ENCODE results near the gene ARHGAP10.
A peak's percentile ranks its signal among the peaks of the same experiment; 100 is the strongest.

The ARHGAP10 gene

DNA sequence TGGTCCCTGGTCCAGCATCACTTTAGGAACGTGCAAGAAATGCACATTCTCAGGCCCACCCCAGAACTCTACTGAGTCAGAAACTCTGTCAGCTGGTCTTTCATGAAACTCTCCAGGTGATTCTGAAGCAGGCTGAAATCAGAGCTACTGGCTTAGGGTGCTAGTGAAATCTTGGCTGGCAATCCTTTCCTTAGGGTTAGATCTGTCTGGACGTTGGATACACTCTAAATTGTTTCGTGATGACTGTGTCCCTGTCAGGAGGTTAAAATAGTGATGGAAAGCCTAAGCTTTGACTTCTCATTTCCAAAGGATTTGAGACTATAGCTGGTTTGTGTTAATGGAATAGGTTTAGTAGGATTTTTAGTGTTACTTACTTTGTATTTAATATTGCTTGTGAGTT is 99.1 kb downstream of the ARHGAP10 start:
- H3K4me3 ChIP-seq (replicated peaks; ENCODE audit: low read depth, low read length): no peak overlapping the region
- DNase-seq (ENCODE audit: extremely low read depth, low read depth): no peak
- TF ChIP-seq, protein P1, sequence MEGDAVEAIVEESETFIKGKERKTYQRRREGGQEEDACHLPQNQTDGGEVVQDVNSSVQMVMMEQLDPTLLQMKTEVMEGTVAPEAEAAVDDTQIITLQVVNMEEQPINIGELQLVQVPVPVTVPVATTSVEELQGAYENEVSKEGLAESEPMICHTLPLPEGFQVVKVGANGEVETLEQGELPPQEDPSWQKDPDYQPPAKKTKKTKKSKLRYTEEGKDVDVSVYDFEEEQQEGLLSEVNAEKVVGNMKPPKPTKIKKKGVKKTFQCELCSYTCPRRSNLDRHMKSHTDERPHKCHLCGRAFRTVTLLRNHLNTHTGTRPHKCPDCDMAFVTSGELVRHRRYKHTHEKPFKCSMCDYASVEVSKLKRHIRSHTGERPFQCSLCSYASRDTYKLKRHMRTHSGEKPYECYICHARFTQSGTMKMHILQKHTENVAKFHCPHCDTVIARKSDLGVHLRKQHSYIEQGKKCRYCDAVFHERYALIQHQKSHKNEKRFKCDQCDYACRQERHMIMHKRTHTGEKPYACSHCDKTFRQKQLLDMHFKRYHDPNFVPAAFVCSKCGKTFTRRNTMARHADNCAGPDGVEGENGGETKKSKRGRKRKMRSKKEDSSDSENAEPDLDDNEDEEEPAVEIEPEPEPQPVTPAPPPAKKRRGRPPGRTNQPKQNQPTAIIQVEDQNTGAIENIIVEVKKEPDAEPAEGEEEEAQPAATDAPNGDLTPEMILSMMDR (IDR thresholded peaks at IDR 0.05; ENCODE audit: low read depth, low read length, missing control alignments): no peak

DNA sequence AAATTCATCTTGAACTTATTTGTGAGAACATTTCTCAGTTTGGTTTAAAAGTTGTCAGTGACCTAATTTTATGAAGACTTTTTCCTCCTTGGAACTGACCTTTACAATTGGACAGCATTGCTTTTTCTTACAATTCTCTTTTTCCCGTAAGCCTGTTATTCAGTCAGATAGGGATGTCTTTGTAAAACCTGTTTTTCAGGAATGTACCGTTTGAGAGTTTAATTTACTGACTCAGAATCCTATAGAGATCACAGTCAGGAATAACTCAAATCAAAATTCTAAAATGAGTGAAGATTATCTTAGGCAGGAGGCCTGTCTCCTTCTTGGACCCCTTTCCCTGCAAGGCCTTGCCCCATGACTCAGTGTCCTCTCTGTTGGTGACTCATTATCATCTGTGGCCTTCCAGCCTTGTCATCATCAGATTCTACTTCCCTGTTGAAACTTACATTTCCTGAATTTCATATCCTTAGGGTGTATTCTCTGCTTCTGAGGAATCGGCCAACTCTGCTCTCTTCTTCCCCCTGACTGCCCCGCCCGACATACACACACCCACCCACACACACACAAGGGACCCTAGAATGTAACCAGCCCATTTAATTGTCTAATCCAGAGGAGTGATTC is 99.8 kb downstream of the ARHGAP10 start:
- TF ChIP-seq, protein P1 (IDR thresholded peaks at IDR 0.05; ENCODE audit: low read depth, low read length, missing control alignments): no peak
- peak; percentile 60 for DNase-seq (ENCODE audit: extremely low read depth, low read depth)
- no peak overlapping the region for H3K4me3 ChIP-seq (replicated peaks; ENCODE audit: low read depth, low read length)

DNA sequence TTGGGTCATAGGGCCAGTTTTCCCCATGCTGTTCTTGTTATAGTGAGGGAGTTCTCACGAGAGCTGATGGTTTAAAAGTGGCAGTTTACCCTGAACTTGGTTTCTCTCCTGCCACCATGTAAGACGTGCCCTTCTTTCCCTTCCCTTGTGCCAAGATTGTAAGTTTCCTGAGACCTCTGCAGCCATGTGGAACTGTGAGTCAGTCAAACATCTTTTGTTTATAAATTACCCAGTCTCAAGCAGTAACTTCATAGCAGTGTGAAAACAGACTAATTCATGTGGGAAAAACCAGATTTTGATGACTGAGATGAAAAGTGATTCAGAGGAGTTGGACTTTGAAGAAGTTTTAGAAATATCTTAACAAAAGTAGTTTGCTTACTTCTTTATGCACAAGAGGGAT is 101.4 kb downstream of the ARHGAP10 start:
- no peak overlapping the region for H3K4me3 ChIP-seq (replicated peaks; ENCODE audit: low read depth, low read length)
- TF ChIP-seq, protein P1 (IDR thresholded peaks at IDR 0.05; ENCODE audit: low read depth, low read length, missing control alignments): no peak
- DNase-seq (ENCODE audit: extremely low read depth, low read depth): no peak

DNA sequence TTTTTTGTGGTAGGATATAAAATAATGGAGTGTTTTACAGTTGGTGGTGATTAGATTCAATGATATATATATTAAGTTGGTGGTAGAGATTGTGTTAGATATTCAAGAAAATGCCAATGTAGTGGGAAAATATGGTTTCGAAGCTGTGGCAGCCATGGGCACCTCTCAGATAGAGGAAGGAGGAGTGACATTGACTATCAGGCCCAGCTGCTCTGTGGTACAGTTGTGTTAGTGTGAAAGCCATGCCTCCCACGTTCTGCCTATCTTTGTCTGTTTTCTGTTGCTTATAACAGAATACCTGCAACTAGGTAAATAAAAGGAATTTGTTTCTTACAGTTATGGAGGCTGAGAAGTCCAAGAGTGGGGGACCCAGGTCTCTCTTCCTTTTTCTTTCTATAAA is 101.9 kb downstream of the ARHGAP10 start:
- TF ChIP-seq, protein P1 (IDR thresholded peaks at IDR 0.05; ENCODE audit: low read depth, low read length, missing control alignments): no peak
- no peak for DNase-seq (ENCODE audit: extremely low read depth, low read depth)
- H3K4me3 ChIP-seq (replicated peaks; ENCODE audit: low read depth, low read length): no peak overlapping the region

DNA sequence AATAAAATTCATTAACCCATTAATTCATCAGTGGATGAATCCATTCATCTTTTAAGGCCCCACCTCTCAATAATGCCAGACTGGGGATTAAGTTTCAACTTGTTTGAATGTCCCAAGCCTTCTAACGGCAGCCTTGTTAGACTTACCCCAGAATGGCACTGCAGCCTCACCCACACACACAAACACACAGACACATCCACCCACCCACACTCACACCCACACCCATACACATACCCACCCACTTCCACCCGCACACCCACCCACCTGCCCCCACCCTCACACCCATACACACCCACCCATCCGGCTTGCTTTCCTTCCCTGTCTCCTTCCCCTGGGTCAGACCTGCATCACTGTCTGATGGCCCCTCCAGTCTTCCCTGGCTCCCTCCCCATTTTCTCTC is 102.6 kb downstream of the ARHGAP10 start:
- DNase-seq (ENCODE audit: extremely low read depth, low read depth): no peak
- no peak overlapping the region for H3K4me3 ChIP-seq (replicated peaks; ENCODE audit: low read depth, low read length)
- TF ChIP-seq, protein P1 (IDR thresholded peaks at IDR 0.05; ENCODE audit: low read depth, low read length, missing control alignments): no peak

DNA sequence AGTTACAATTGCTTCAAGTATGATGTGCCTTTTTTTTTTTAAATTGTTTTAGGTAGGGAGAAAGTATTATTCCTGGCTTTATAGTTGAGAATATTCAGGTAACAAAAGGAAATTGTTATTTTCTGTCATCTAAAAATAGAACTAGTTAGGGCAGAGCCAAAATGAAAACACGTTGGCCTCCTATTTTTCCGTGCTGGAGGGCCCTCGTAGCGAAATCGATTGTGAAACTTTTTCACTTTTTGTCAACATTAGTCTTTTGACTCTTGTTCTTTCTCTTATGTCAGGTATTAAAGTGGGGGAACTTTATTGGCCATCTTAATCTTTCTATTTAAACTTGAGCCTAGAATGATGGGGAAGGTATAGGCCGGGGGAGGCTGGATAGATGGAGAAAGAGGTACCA is 104.9 kb downstream of the ARHGAP10 start:
- H3K4me3 ChIP-seq (replicated peaks; ENCODE audit: low read depth, low read length): no peak overlapping the region
- TF ChIP-seq, protein P1 (IDR thresholded peaks at IDR 0.05; ENCODE audit: low read depth, low read length, missing control alignments): no peak
- no peak for DNase-seq (ENCODE audit: extremely low read depth, low read depth)

DNA sequence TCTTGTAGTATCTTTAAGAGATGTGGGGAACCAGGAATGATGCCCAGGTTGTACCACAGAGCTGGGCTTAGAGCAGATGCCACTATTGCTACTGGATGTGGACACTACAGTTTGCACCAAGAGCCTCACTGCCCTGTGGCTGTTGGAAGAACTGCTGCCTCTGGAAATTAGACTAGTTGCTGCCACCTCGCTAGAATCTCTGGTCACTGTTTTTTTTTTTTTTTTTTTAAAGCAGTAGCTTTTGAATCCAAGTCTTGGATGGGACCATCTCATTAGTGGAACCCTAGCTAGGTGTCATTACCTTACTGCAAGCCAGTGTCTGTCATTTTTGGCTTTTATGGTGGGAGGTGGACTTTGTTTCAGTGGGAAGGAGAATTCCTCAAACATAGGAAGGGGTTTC is 105.5 kb downstream of the ARHGAP10 start:
- H3K4me3 ChIP-seq (replicated peaks; ENCODE audit: low read depth, low read length): no peak overlapping the region
- no peak for DNase-seq (ENCODE audit: extremely low read depth, low read depth)
- TF ChIP-seq, protein P1 (IDR thresholded peaks at IDR 0.05; ENCODE audit: low read depth, low read length, missing control alignments): no peak
